GM20431 (cell line): ENCODE data around the gene SH2B3.

ENCODE experiments used
- in situ Hi-C: fragments of 300-500 bp; cut with MseI, MboI; formaldehyde crosslinking; loops from one replicate; pipeline ENCODE4 v1.15.0; 2020; ENCODE audit warnings: low sequenced_read_pairs; ENCODE audit not compliant: unreplicated experiment

Gene SH2B3

GRCh38 chr12:111384596-111384995, 21.1 kb upstream of the SH2B3 start:
- in situ Hi-C loops = loop anchor here (25.0 kb wide), 1 partner anchor 153 kb away; no protein-coding TSS in a partner anchor

GRCh38 chr12:111386885-111387284, 18.8 kb upstream of the SH2B3 start:
- in situ Hi-C loops = loop anchor here (25.0 kb wide), 1 partner anchor 150 kb away; no protein-coding TSS in a partner anchor

GRCh38 chr12:111387747-111388323, 17.9 kb upstream of the SH2B3 start:
- in situ Hi-C loops = loop anchor here (25.0 kb wide), 1 partner anchor 149 kb away; no protein-coding TSS in a partner anchor

GRCh38 chr12:111389635-111390034, 16.1 kb upstream of the SH2B3 start:
- in situ Hi-C loops = loop anchor here (25.0 kb wide), 1 partner anchor 148 kb away; no protein-coding TSS in a partner anchor

- in situ Hi-C loops = loop anchor here (25.0 kb wide), 1 partner anchor 146 kb away; no protein-coding TSS in a partner anchor
Measured at GRCh38 chr12:111390910-111391309, 14.8 kb upstream of the SH2B3 start.

GRCh38 chr12:111393700-111394300, 11.9 kb upstream of the SH2B3 start:
- in situ Hi-C loops = loop anchor here (25.0 kb wide), 1 partner anchor 144 kb away; no protein-coding TSS in a partner anchor

- in situ Hi-C loops = loop anchor here (25.0 kb wide), 1 partner anchor 143 kb away; no protein-coding TSS in a partner anchor
Measured at GRCh38 chr12:111394480-111394879, 11.2 kb upstream of the SH2B3 start.

GRCh38 chr12:111395336-111396187, 10.2 kb upstream of the SH2B3 start:
- in situ Hi-C loops = loop anchor here (25.0 kb wide), 1 partner anchor 142 kb away; no protein-coding TSS in a partner anchor

- in situ Hi-C loops = loop anchor here (25.0 kb wide), 1 partner anchor 141 kb away; no protein-coding TSS in a partner anchor
Measured at GRCh38 chr12:111396271-111396670, 9.5 kb upstream of the SH2B3 start.

GRCh38 chr12:111396726-111397445, 8.8 kb upstream of the SH2B3 start:
- in situ Hi-C loops = loop anchor here (25.0 kb wide), 1 partner anchor 140 kb away; no protein-coding TSS in a partner anchor

GRCh38 chr12:111398530-111398929, 7.2 kb upstream of the SH2B3 start:
- in situ Hi-C loops = loop anchor here (25.0 kb wide), 1 partner anchor 139 kb away; no protein-coding TSS in a partner anchor

- in situ Hi-C loops = loop anchor here (5.0 to 25.0 kb wide), 2 partner anchors 52 to 137 kb away; no protein-coding TSS in a partner anchor
Measured at GRCh38 chr12:111399741-111400404, 5.8 kb upstream of the SH2B3 start.

- in situ Hi-C loops = loop anchor here (5.0 kb wide), 1 partner anchor 51 kb away; no protein-coding TSS in a partner anchor
Measured at GRCh38 chr12:111401167-111401605, 4.5 kb upstream of the SH2B3 start.

GRCh38 chr12:111402490-111402824, 3.3 kb upstream of the SH2B3 start:
- in situ Hi-C loops = loop anchor here (5.0 kb wide), 1 partner anchor 50 kb away; no protein-coding TSS in a partner anchor

GRCh38 chr12:111404362-111405148, 1.2 kb upstream of the SH2B3 start:
- in situ Hi-C loops = loop anchor here (5.0 kb wide), 1 partner anchor 48 kb away; no protein-coding TSS in a partner anchor

- in situ Hi-C loops = no loop called here
Measured at GRCh38 chr12:111405149-111405858, 419 bp upstream of the SH2B3 start.
